SK-N-MC (cell line): ENCODE data around the gene KRT6A.

Experiments used
- EZH2 ChIP-seq: fragments of 200-600 bp; sonication (generic); IDR thresholded peaks from one replicate; pipeline ENCODE4 v1.6.1; 2017; ENCODE audit warnings: antibody characterized with exemption
- FOXP2 ChIP-seq: optimal IDR thresholded peaks from 2 replicates; pipeline ENCODE3; 2011; ENCODE audit warnings: mild to moderate bottlenecking, moderate library complexity; ENCODE audit not compliant: insufficient read depth; ENCODE audit errors: extremely low read length, control extremely low read depth
- POLR2AphosphoS5 ChIP-seq: IDR thresholded peaks from 2 replicates; pipeline ENCODE4 v1.6.1; 2012; ENCODE audit warnings: mild to moderate bottlenecking, low read depth, low read length, borderline replicate concordance

- no peak for TF ChIP-seq EZH2
- no peak for TF ChIP-seq POLR2AphosphoS5
- no peak for TF ChIP-seq FOXP2
These were observed 3.0 kb upstream of the KRT6A start for GRCh38 chr12:52496054-52496453.
